ENCODE results near the gene CABCOCO1.

The CABCOCO1 gene

DNA sequence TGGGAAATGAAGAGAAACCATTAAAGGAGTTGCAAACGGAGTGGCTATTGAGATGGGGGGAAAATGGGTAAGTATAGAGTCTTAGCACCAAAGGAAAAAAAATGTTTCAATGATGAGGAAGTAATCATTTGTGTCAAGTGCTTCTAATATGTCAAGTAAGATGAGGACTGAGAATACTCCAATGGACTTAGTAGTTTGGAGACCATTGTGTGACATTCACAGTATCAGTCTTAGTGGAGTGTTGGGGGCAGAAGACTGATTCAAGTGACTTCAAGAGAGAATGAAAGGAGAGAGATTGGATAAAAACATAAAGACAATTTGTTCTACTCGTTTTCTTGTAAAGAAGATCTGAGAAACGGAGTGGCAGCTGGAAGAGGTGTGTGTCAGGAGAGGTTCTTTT is 150.2 kb downstream of the CABCOCO1 start:
- Histone ChIP-seq H2AFZ (ENCODE audit: low read depth, low read length) (no peak overlapping the region), H3K9me3 (ENCODE audit: insufficient read depth, low read length, severe bottlenecking) (no peaks in the 10 kb centered on the region), H3K4me3 (ENCODE audit: low read depth in 1 of 2, low read length in 2 of 2) (no peak overlapping the region), H3K27me3 (ENCODE audit: insufficient read depth, low read length, poor library complexity) (no peaks in the 10 kb centered on the region), H3K9ac (ENCODE audit: low read depth, low read length) (no peak overlapping the region), H3K4me2 (ENCODE audit: insufficient read depth, low read length) (no peak overlapping the region), H3K27ac (ENCODE audit: low read length) (no peak overlapping the region), H4K20me1 (ENCODE audit: insufficient read depth, low read length) (no peaks in the 10 kb centered on the region), H3K36me3 (ENCODE audit: insufficient read depth, low read length) (no peaks in the 10 kb centered on the region), H3K79me2 (ENCODE audit: insufficient read depth, low read length) (no peaks in the 10 kb centered on the region), H3K4me1 (ENCODE audit: insufficient read depth, low read length) (no peaks in the 10 kb centered on the region)
- DNase-seq (no peak), ATAC-seq (ENCODE audit: insufficient read depth, low read depth) (no peak)
- TF ChIP-seq, protein P1, sequence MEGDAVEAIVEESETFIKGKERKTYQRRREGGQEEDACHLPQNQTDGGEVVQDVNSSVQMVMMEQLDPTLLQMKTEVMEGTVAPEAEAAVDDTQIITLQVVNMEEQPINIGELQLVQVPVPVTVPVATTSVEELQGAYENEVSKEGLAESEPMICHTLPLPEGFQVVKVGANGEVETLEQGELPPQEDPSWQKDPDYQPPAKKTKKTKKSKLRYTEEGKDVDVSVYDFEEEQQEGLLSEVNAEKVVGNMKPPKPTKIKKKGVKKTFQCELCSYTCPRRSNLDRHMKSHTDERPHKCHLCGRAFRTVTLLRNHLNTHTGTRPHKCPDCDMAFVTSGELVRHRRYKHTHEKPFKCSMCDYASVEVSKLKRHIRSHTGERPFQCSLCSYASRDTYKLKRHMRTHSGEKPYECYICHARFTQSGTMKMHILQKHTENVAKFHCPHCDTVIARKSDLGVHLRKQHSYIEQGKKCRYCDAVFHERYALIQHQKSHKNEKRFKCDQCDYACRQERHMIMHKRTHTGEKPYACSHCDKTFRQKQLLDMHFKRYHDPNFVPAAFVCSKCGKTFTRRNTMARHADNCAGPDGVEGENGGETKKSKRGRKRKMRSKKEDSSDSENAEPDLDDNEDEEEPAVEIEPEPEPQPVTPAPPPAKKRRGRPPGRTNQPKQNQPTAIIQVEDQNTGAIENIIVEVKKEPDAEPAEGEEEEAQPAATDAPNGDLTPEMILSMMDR (IDR thresholded peaks at IDR 0.05; ENCODE audit: borderline replicate concordance, extremely low read depth, low read length, poor library complexity, severe bottlenecking): no peak
- TF ChIP-seq EZH2 (IDR thresholded peaks at IDR 0.05; ENCODE audit: borderline replicate concordance, low read depth, low read length, severe bottlenecking): no peak

DNA sequence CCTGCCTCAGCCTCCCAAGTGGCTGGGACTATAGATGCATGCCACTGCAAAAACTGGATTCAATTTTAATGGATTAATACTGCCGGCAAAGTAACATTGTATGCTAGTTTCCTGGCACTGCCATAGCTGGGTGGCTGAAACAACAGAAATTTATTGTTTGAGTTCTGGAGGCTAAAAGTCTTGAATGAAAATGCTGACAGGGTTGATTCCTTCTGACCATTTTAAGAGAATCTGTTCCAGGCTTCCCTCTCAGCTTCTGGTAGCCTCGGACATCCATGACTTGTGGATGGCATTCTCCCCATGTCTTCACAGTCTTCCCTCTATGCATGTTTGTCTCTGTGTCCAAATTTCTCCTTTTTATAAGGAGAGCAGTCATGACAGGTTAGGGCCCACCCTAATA is 151.4 kb downstream of the CABCOCO1 start:
- Histone ChIP-seq H3K9ac (ENCODE audit: low read depth, low read length) (no peak overlapping the region), H3K4me2 (ENCODE audit: insufficient read depth, low read length) (no peak overlapping the region), H3K36me3 (ENCODE audit: insufficient read depth, low read length) (no peaks in the 10 kb centered on the region), H3K9me3 (ENCODE audit: insufficient read depth, low read length, severe bottlenecking) (no peaks in the 10 kb centered on the region), H3K79me2 (ENCODE audit: insufficient read depth, low read length) (no peaks in the 10 kb centered on the region), H2AFZ (ENCODE audit: low read depth, low read length) (no peak overlapping the region), H4K20me1 (ENCODE audit: insufficient read depth, low read length) (no peaks in the 10 kb centered on the region), H3K4me1 (ENCODE audit: insufficient read depth, low read length) (no peaks in the 10 kb centered on the region), H3K27ac (ENCODE audit: low read length) (no peak overlapping the region), H3K27me3 (ENCODE audit: insufficient read depth, low read length, poor library complexity) (no peaks in the 10 kb centered on the region), H3K4me3 (ENCODE audit: low read depth in 1 of 2, low read length in 2 of 2) (no peak overlapping the region)
- DNase-seq: no peak
- TF ChIP-seq, protein P1 (IDR thresholded peaks at IDR 0.05; ENCODE audit: borderline replicate concordance, extremely low read depth, low read length, poor library complexity, severe bottlenecking): no peak
- TF ChIP-seq EZH2 (IDR thresholded peaks at IDR 0.05; ENCODE audit: borderline replicate concordance, low read depth, low read length, severe bottlenecking): no peak
- no peak for ATAC-seq (ENCODE audit: insufficient read depth, low read depth)

DNA sequence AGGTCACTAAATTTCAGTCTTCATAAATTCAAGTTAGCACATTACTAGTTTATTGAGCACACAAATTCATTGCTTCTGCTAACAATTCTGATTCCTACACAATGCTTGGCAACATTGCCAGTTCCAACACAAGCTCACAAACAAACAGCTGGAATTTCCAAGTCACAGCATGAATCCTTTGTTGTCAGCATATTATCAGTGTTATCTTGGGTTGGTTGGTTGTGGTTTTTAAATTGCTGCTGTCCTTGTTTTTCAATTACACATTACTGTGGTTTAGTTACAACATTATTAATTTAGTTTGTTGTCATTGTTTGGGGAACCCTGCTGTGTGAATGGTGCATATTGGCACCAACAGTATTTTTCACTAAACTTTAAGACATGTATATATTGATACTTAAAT is 152.8 kb downstream of the CABCOCO1 start:
- Histone ChIP-seq H3K36me3 (ENCODE audit: insufficient read depth, low read length) (no peaks in the 10 kb centered on the region), H3K4me3 (ENCODE audit: low read depth in 1 of 2, low read length in 2 of 2) (no peak overlapping the region), H3K4me2 (ENCODE audit: insufficient read depth, low read length) (no peak overlapping the region), H2AFZ (ENCODE audit: low read depth, low read length) (no peak overlapping the region), H3K79me2 (ENCODE audit: insufficient read depth, low read length) (no peaks in the 10 kb centered on the region), H3K27ac (ENCODE audit: low read length) (no peak overlapping the region), H3K27me3 (ENCODE audit: insufficient read depth, low read length, poor library complexity) (no peaks in the 10 kb centered on the region), H3K9ac (ENCODE audit: low read depth, low read length) (no peak overlapping the region), H4K20me1 (ENCODE audit: insufficient read depth, low read length) (no peaks in the 10 kb centered on the region), H3K4me1 (ENCODE audit: insufficient read depth, low read length) (no peaks in the 10 kb centered on the region), H3K9me3 (ENCODE audit: insufficient read depth, low read length, severe bottlenecking) (no peaks in the 10 kb centered on the region)
- no peak for TF ChIP-seq EZH2 (IDR thresholded peaks at IDR 0.05; ENCODE audit: borderline replicate concordance, low read depth, low read length, severe bottlenecking)
- TF ChIP-seq, protein P1 (IDR thresholded peaks at IDR 0.05; ENCODE audit: borderline replicate concordance, extremely low read depth, low read length, poor library complexity, severe bottlenecking): no peak
- ATAC-seq (ENCODE audit: insufficient read depth, low read depth) (no peak), DNase-seq (no peak)

Data from DND-41 (cell line).